Vagina (tissue), 2 donors: ENCODE results near the gene TSPEAR.

Source experiments
- POLR2A ChIP-seq, 2 donors: fragments of 450-650 bp; IDR thresholded peaks; one replicate each; pipeline ENCODE4 v1.6.1; 2017; ENCODE audit warnings: antibody characterized with exemption in 2 of 2, mild to moderate bottlenecking in 2 of 2, moderate library complexity in 2 of 2
- TF ChIP-seq, protein P1 (sequence below), 3 experiments: fragments of 450-650 bp in 2 of 3; fragments of 200-600 bp in 1 of 3; sonication (generic) in 1 of 3; IDR thresholded peaks; one replicate each; pipeline ENCODE4 v1.5.1; 2017 to 2019; ENCODE audit warnings: antibody characterized with exemption in 3 of 3, mild to moderate bottlenecking in 2 of 3, moderate library complexity in 2 of 3

DNA sequence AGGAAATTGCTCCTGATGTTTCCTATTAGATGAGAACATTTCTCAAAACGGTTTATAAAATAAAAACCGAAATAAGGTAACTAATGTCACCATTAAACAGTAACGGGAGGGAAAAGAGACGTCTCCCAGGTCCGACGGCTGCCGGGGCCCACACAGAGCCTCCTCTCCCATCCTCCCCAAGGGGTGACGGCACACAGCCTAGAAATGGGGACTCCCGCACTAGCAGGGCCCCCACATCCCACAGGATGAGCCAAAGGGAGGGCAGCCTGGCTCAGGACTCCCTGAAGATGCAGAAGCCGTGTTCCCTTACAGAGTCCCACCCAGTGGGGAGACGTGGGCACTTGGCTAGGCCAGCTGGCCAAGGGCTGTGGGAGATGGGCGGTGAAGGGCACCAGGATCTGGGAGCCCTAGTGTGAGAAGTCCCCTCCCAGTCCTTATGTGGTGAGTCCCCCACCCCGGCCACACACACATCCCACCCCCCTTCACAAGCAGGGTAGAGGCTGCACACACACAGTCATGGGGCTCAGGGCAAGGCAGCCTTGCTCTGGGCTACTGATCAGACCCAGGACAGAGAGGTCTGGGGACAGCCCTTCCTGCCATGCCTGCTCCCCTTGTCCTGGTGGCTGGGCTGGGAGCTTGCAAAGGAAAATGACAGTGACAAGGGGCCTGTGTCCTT is 156.0 kb downstream of the TSPEAR start:
- TF ChIP-seq, protein P1, sequence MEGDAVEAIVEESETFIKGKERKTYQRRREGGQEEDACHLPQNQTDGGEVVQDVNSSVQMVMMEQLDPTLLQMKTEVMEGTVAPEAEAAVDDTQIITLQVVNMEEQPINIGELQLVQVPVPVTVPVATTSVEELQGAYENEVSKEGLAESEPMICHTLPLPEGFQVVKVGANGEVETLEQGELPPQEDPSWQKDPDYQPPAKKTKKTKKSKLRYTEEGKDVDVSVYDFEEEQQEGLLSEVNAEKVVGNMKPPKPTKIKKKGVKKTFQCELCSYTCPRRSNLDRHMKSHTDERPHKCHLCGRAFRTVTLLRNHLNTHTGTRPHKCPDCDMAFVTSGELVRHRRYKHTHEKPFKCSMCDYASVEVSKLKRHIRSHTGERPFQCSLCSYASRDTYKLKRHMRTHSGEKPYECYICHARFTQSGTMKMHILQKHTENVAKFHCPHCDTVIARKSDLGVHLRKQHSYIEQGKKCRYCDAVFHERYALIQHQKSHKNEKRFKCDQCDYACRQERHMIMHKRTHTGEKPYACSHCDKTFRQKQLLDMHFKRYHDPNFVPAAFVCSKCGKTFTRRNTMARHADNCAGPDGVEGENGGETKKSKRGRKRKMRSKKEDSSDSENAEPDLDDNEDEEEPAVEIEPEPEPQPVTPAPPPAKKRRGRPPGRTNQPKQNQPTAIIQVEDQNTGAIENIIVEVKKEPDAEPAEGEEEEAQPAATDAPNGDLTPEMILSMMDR (IDR thresholded peaks at IDR 0.05) = no peak
- TF ChIP-seq POLR2A (IDR thresholded peaks at IDR 0.05) = no peak
